ENCODE results near the gene SLC12A1. TPM values are rescaled to one million over a fixed set of nuclear protein-coding genes. Genes with fewer than 3 reads are reported as not detected.

SLC12A1 gene
- total RNA-seq (2022; extraction: Qiagen RNA extraction; ENCODE audit: low read depth), result not detected in 5 replicates

GRCh38 chr15:48205981-48206380, at the start of gene SLC12A1:
Gene SLC12A1, plus strand, starts transcription at chr15:48206302. Its CDS starts 1,418 bp downstream, at chr15:48207720.

GRCh38 chr15:48177766-48178647, 28.1 kb upstream of the SLC12A1 start, which contains the start of gene MYEF2:
Gene MYEF2, minus strand, starts transcription at chr15:48178295. Its CDS starts 58 bp downstream, at chr15:48178237.

GRCh38 chr15:48191574-48192225, 14.4 kb upstream of the SLC12A1 start, which contains the start of gene CTXN2:
Gene CTXN2, plus strand, starts transcription at chr15:48191665. Its CDS starts 9,636 bp downstream, at chr15:48201301.

GRCh38 chr15:48330855-48331795, 125.0 kb downstream of the SLC12A1 start, which contains the start of gene DUT:
Gene DUT, plus strand, starts transcription at chr15:48331429. Its CDS starts 87 bp downstream, at chr15:48331516.

Other genes with a start within 250 kb of the SLC12A1 start
- gene SLC24A5, start 85.3 kb upstream of the SLC12A1 start, total RNA-seq (2022; extraction: Qiagen RNA extraction; ENCODE audit: low read depth), result not detected in 5 replicates
- 13.5 to 19.4 TPM (median 17.2 TPM) in 5 replicates for gene MYEF2, start 28.0 kb upstream of the SLC12A1 start, total RNA-seq (2022; extraction: Qiagen RNA extraction; ENCODE audit: low read depth)
- 0.03 to 0.05 TPM (median 0.04 TPM) in 3 of 5 replicates, not detected in the others for gene CTXN2, start 14.6 kb upstream of the SLC12A1 start, total RNA-seq (2022; extraction: Qiagen RNA extraction; ENCODE audit: low read depth)
- 84.9 to 112 TPM (median 110 TPM) in 5 replicates for gene DUT, start 125.1 kb downstream of the SLC12A1 start, total RNA-seq (2022; extraction: Qiagen RNA extraction; ENCODE audit: low read depth)